Panc1 (cell line): ENCODE measurements around the gene IQGAP1.

Source experiments
- CTCF ChIP-seq: fragments of 450-650 bp; IDR thresholded peaks from 2 replicates; pipeline ENCODE4 v1.5.1; 2017; ENCODE audit warnings: mild to moderate bottlenecking
- POLR2AphosphoS5 ChIP-seq: IDR thresholded peaks from 2 replicates; pipeline ENCODE4 v1.6.1; 2012; ENCODE audit warnings: mild to moderate bottlenecking, low read depth, low read length, moderate library complexity
- SIN3A ChIP-seq: IDR thresholded peaks from 2 replicates; pipeline ENCODE4 v1.6.1; 2012; ENCODE audit warnings: low read depth, mild to moderate bottlenecking, low read length, moderate library complexity, borderline replicate concordance; ENCODE audit not compliant: insufficient read depth
- TF ChIP-seq, protein P1 (sequence below), 2 experiments: IDR thresholded peaks; 2 replicates each; pipeline ENCODE4 v1.6.1; 2011 to 2012; ENCODE audit warnings: low read depth in 2 of 2, control low read depth in 1 of 2, low read length in 1 of 2, mild to moderate bottlenecking in 1 of 2, moderate library complexity in 1 of 2; ENCODE audit not compliant: insufficient read depth in 1 of 2

DNA sequence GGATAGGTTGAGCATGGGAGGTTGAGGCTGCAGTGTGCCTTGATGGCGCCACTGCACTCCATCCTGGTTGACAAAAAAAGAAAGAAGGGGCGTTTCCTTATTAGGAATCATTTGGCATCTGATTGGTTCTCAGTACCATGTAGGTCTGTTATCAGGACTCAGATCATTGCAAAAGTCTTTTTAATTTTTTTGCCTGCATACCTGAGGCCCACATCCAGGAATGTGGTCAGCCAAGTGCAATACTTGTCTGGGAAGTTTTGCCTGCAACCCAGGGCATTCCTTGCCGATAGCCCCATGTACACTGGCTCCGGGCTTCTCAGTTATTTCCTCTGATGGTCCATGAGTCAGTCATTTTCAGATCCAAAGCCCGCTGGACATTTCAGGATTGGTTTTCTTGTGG is 91.6 kb downstream of the IQGAP1 start:
- TF ChIP-seq CTCF: no peak
- TF ChIP-seq, protein P1, sequence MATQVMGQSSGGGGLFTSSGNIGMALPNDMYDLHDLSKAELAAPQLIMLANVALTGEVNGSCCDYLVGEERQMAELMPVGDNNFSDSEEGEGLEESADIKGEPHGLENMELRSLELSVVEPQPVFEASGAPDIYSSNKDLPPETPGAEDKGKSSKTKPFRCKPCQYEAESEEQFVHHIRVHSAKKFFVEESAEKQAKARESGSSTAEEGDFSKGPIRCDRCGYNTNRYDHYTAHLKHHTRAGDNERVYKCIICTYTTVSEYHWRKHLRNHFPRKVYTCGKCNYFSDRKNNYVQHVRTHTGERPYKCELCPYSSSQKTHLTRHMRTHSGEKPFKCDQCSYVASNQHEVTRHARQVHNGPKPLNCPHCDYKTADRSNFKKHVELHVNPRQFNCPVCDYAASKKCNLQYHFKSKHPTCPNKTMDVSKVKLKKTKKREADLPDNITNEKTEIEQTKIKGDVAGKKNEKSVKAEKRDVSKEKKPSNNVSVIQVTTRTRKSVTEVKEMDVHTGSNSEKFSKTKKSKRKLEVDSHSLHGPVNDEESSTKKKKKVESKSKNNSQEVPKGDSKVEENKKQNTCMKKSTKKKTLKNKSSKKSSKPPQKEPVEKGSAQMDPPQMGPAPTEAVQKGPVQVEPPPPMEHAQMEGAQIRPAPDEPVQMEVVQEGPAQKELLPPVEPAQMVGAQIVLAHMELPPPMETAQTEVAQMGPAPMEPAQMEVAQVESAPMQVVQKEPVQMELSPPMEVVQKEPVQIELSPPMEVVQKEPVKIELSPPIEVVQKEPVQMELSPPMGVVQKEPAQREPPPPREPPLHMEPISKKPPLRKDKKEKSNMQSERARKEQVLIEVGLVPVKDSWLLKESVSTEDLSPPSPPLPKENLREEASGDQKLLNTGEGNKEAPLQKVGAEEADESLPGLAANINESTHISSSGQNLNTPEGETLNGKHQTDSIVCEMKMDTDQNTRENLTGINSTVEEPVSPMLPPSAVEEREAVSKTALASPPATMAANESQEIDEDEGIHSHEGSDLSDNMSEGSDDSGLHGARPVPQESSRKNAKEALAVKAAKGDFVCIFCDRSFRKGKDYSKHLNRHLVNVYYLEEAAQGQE (IDR thresholded peaks at IDR 0.05; ENCODE audit: insufficient read depth in 1 of 2, low read depth in 2 of 2, low read length in 1 of 2): no peak
- no peak for TF ChIP-seq POLR2AphosphoS5
- no peak for TF ChIP-seq SIN3A
